Nephron progenitor cell (in vitro differentiated cells): ENCODE results near the gene YIF1A.
"Not testable (repeated sequence)": the region's sequence is repeated elsewhere in the genome, so short reads cannot be mapped to it uniquely, and the experiment has no call there.

Experiments
- DNase-seq: peaks from one replicate; pipeline ENCODE4 v3.0.0; 2021
- H3K27ac Mint-ChIP-seq: 2 replicates; pipeline ENCODE4 v1.8.0; 2021; ENCODE audit warnings: mild to moderate bottlenecking, moderate library complexity, mixed read lengths
- H3K27me3 Mint-ChIP-seq: 2 replicates; pipeline ENCODE4 v1.8.0; 2021; ENCODE audit warnings: mild to moderate bottlenecking, low read depth, mixed read lengths; ENCODE audit not compliant: poor library complexity
- H3K36me3 Mint-ChIP-seq: 2 replicates; pipeline ENCODE4 v1.8.0; 2021; ENCODE audit warnings: low read depth, mixed read lengths
- H3K4me1 Mint-ChIP-seq: 2 replicates; pipeline ENCODE4 v1.8.0; 2021; ENCODE audit warnings: mixed read lengths
- H3K4me3 Mint-ChIP-seq: 2 replicates; pipeline ENCODE4 v1.8.0; 2021; ENCODE audit warnings: mild to moderate bottlenecking, moderate library complexity, mixed read lengths
- H3K9me3 Mint-ChIP-seq: 2 replicates; pipeline ENCODE4 v1.8.0; 2021; ENCODE audit warnings: mild to moderate bottlenecking, moderate library complexity, mixed read lengths
- TF ChIP-seq, protein P1 (sequence below): fragments of 200-600 bp; sonication (generic); IDR thresholded peaks from 2 replicates; pipeline ENCODE4 v1.5.0; 2021; ENCODE audit warnings: antibody characterized with exemption

YIF1A gene

DNA sequence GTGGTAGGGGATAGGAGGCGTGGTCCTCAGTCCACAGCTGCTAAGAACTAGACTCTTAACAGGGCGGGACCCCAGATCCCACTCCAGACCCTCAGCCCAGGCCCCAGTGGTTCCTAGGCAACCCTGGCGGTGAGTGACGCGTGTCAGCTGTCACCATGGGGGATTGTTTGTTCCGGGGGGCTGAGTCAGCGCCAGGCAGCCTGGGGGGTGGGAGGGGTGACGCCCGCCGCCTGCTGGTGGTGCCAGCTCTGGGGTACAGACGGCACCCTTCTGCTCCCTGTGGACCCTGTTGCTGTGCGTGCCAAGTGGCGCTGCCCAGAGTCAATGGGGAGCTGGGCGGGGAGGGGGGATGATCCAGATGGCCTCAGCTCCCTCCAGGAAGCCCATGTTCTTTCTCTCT is 8.5 kb downstream of the YIF1A start:
- H3K27ac Mint-ChIP-seq: no peak overlapping the region
- no peak overlapping the region for H3K4me3 Mint-ChIP-seq
- H3K36me3 Mint-ChIP-seq: peaks cover 10% of the 10 kb centered on the region
- no peak for DNase-seq
- TF ChIP-seq, protein P1, sequence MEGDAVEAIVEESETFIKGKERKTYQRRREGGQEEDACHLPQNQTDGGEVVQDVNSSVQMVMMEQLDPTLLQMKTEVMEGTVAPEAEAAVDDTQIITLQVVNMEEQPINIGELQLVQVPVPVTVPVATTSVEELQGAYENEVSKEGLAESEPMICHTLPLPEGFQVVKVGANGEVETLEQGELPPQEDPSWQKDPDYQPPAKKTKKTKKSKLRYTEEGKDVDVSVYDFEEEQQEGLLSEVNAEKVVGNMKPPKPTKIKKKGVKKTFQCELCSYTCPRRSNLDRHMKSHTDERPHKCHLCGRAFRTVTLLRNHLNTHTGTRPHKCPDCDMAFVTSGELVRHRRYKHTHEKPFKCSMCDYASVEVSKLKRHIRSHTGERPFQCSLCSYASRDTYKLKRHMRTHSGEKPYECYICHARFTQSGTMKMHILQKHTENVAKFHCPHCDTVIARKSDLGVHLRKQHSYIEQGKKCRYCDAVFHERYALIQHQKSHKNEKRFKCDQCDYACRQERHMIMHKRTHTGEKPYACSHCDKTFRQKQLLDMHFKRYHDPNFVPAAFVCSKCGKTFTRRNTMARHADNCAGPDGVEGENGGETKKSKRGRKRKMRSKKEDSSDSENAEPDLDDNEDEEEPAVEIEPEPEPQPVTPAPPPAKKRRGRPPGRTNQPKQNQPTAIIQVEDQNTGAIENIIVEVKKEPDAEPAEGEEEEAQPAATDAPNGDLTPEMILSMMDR: no peak
- H3K27me3 Mint-ChIP-seq: peaks cover 18% of the 10 kb centered on the region
- no peaks in the 10 kb centered on the region for H3K9me3 Mint-ChIP-seq
- H3K4me1 Mint-ChIP-seq: peaks cover 36% of the 10 kb centered on the region

DNA sequence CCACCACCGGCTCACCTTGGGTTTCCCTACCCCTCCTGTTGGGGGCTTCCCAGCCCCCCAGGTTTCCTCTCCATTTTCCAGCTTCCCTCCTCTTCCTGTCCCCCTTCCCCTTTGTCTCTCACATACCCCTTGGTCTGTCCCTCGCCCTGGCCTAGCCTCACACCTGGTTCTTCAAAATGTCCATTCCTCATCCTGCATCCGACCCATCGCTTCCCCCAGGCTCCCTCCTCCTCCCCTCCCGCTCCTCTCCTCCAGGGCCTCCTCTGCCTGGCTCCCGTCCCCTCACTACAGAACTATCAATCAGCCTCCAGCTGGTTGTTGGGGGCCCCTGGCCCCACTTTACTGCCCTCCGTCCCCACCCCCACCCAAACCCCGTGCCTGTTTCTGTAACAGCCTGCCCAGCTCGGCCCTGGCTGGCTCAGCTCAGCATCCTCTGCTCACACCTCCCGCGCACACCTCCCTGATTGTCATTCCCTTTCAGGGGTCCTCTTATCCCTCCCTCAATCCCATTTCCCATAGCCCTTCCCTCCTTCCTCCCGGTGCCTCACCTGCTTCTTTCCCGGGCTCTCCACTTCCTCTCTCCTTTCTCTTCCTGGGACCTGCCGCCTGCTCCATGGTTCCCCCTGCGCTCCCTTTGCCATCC is 9.7 kb downstream of the YIF1A start:
- Mint-ChIP-seq H3K4me1 (peaks cover 36% of the 10 kb centered on the region), H3K9me3 (no peaks in the 10 kb centered on the region), H3K27me3 (peaks cover 18% of the 10 kb centered on the region), H3K27ac (no peak overlapping the region), H3K36me3 (peaks cover 16% of the 10 kb centered on the region), H3K4me3 (peak overlapping the region; percentile 73)
- DNase-seq: no peak
- TF ChIP-seq, protein P1: no peak

DNA sequence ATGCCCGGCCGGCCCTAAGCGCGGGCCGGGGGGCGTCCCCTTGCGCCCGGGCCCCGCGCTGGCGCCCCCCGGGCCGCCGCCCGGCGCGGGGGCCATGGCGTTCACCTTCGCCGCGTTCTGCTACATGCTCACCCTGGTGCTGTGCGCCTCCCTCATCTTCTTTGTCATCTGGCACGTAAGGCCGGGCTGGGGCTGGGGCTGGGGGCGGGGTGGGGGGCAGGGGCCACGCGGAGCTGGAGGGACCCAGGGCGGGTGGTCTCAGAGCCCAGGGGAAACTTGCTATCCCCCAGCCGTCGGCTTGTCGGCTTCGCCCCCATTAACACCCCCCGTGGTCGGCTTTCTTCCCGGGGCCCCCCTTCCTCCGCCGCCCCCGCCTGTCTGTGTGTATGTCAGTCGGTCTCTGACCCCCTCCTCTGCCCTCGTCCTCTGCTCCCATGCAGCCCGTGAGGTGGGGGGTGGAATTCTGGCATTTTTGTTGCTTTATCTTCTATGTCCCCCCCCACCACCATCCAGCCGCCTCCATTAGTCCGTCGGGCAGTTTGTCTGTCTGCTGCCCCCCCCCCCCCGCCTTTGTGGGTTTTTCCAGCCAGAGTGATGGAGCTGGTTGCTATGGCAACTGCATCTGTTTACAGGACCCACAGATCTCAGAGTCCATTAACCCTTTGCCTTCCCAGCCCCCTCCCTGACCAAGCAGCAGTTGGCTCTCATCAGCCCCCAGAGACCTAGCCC is 10.4 kb downstream of the YIF1A start:
- H3K4me3 Mint-ChIP-seq: peak overlapping the region; percentile 73
- TF ChIP-seq, protein P1: no peak
- peaks cover 18% of the 10 kb centered on the region for H3K27me3 Mint-ChIP-seq
- peaks cover 37% of the 10 kb centered on the region for H3K4me1 Mint-ChIP-seq
- H3K36me3 Mint-ChIP-seq: peaks cover 21% of the 10 kb centered on the region
- no peak overlapping the region for H3K27ac Mint-ChIP-seq
- no peak for DNase-seq
- H3K9me3 Mint-ChIP-seq: no peaks in the 10 kb centered on the region

DNA sequence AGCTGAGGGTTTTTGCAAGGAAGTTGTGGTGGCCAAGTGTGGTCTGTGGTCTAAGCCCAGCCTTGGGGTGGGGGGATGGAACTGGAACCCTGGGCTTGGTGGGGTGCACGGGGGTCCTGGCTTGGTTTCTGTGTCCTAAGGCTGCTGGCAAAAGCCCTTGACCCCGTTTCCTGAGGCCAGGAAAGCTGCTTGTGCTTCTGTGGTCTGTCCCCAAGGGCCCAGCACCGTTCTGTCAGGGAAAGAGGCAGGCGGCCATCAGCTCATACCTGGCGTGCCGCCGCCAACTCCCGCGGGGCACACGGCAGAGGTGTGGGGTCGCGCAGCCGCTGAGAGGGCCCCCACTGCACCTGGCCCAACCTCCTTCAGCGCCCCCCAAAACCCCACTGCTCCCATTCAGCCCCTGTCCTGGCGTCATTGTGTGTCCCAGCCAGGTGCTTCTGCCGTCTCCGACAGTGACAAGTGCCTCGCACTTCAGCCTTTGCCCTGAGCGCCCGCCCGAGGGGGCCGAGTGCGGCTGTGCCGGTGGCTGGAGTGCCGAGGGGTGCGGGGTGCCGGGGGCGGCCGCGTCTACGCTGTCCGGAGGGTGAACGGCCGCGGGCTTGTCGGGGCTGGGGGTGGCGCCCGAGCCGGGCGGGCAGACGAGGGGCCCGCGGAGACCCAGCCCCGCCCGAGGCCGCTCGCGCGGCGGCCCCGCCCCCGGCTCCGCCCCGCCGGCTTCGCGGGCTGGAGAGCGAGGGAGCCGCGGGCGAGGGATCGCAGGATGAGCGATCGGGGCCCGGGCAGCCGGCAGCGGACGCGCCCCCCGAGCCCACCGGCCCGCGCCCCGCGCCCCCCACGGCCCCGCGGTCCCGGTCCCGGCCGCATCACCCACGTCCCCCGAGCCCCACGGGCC is 11.2 kb downstream of the YIF1A start, which contains the start of gene CNIH2:
Gene CNIH2, plus strand, starts transcription at position 705 of the 892 bp plus-strand sequence. CDS start 282 bp downstream, outside the sequence.
- Mint-ChIP-seq H3K27ac (no peak within 1 kb of the TSS), H3K36me3 (peaks cover 29% of the 10 kb centered on the region), H3K27me3 (peaks cover 18% of the 10 kb centered on the region), H3K4me1 (peaks cover 35% of the 10 kb centered on the region), H3K9me3 (no peaks in the 10 kb centered on the region), H3K4me3 (peak within 1 kb of the TSS; percentile 73)
- TF ChIP-seq, protein P1: no peak
- peak; percentile 77 for DNase-seq

DNA sequence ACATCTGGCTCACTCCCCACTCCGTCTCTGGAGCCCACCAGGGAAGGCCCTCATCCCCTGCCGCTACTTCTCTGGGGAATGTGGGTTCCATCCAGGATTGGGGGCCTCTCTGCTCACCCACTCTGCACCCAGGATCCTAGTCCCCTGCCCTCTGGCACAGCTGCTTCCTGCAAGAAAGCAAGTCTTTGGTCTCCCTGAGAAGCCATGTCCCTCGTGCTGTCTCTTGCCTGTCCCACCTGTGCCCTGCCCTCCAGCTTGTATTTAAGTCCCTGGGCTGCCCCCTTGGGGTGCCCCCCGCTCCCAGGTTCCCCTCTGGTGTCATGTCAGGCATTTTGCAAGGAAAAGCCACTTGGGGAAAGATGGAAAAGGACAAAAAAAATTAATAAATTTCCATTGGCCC is 11.9 kb downstream of the YIF1A start:
- H3K4me1 Mint-ChIP-seq: peaks cover 31% of the 10 kb centered on the region
- peaks cover 18% of the 10 kb centered on the region for H3K27me3 Mint-ChIP-seq
- not testable (repeated sequence) for H3K9me3 Mint-ChIP-seq, DNase-seq, H3K27ac Mint-ChIP-seq
- H3K36me3 Mint-ChIP-seq: peaks cover 36% of the 10 kb centered on the region
- peak overlapping the region; percentile 42 for H3K4me3 Mint-ChIP-seq

DNA sequence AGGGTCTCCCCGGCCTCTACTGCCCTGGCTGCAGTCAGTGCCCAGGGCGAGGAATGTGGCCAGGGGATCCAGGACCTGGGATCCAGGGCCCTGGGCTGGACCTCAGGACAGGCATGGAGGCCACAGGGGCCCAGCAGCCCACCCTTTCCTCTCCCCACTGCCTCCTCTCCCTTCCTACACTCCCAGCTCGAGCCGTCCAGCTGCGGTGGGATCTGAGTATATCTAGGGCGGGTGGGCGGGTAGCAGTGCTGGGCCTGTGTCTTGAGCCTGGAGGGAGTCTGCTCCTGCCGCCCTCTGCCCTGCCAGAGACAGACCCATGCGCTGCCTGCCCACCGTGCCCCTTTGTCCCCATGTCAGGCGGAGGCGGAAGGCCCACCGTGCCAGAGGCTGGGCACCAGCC is 12.3 kb downstream of the YIF1A start:
- not testable (repeated sequence) for H3K9me3 Mint-ChIP-seq, DNase-seq, H3K4me3 Mint-ChIP-seq, H3K27ac Mint-ChIP-seq
- peaks cover 40% of the 10 kb centered on the region for H3K36me3 Mint-ChIP-seq
- peaks cover 18% of the 10 kb centered on the region for H3K27me3 Mint-ChIP-seq
- H3K4me1 Mint-ChIP-seq: peaks cover 26% of the 10 kb centered on the region
